Umbilical cord (tissue), 2 donors: ENCODE results near the gene CXCL1. TPM values are rescaled to one million over a fixed set of nuclear protein-coding genes. Genes with fewer than 3 reads are reported as not detected.

Experiments
- DNase-seq: peaks from one replicate; pipeline ENCODE4 v3.0.0-alpha.2; 2015; ENCODE audit warnings: low spot score
- total RNA-seq: library from RNA; depleted of rRNA; stranded (reverse); fragments of >200 nt; gene quantifications from one replicate; pipeline ENCODE4 v1.2.3, GENCODE V29; 2014; ENCODE audit warnings: low replicate concordance; ENCODE audit not compliant: insufficient read depth

Gene CXCL1
- 56.1 TPM for total RNA-seq

GRCh38 chr4:73869130-73870055 lies at the start of gene CXCL1:
CXCL1 (plus strand) TSS chr4:73869393; CDS start chr4:73869471, 78 bp downstream.
- peak; percentile 20 for DNase-seq

- DNase-seq: no peak
Measured at GRCh38 chr4:73821325-73821724, 47.9 kb upstream of the CXCL1 start.

GRCh38 chr4:73822389-73822788 lies 46.8 kb upstream of the CXCL1 start:
- no peak for DNase-seq

- DNase-seq: peak; percentile 8
Measured at GRCh38 chr4:73822812-73823504, 46.2 kb upstream of the CXCL1 start.

GRCh38 chr4:73823760-73824159 lies 45.4 kb upstream of the CXCL1 start:
- DNase-seq: no peak

GRCh38 chr4:73828956-73829355 lies 40.2 kb upstream of the CXCL1 start:
- no peak for DNase-seq

GRCh38 chr4:73831569-73831968 lies 37.6 kb upstream of the CXCL1 start:
- no peak for DNase-seq

GRCh38 chr4:73832651-73833237 lies 36.4 kb upstream of the CXCL1 start:
- DNase-seq: no peak

GRCh38 chr4:73836373-73837279 lies 32.6 kb upstream of the CXCL1 start, which contains the start of gene CXCL6:
CXCL6 (plus strand) TSS chr4:73836678; CDS start chr4:73836751, 73 bp downstream.
- no peak for DNase-seq

GRCh38 chr4:73839071-73839470 lies 30.1 kb upstream of the CXCL1 start:
- DNase-seq: no peak

- no peak for DNase-seq
Measured at GRCh38 chr4:73839715-73840114, 29.5 kb upstream of the CXCL1 start.

- no peak for DNase-seq
Measured at GRCh38 chr4:73841243-73841925, 27.8 kb upstream of the CXCL1 start.

- DNase-seq: no peak
Measured at GRCh38 chr4:73842696-73843095, 26.5 kb upstream of the CXCL1 start.

- DNase-seq: no peak
Measured at GRCh38 chr4:73843369-73843768, 25.8 kb upstream of the CXCL1 start.

GRCh38 chr4:73844345-73844744 lies 24.8 kb upstream of the CXCL1 start:
- no peak for DNase-seq

GRCh38 chr4:73844806-73845205 lies 24.4 kb upstream of the CXCL1 start:
- no peak for DNase-seq

GRCh38 chr4:73847526-73848182 lies 21.5 kb upstream of the CXCL1 start:
- no peak for DNase-seq

GRCh38 chr4:73848183-73848777 lies 20.9 kb upstream of the CXCL1 start:
- no peak for DNase-seq

- no peak for DNase-seq
Measured at GRCh38 chr4:73850261-73850970, 18.8 kb upstream of the CXCL1 start.
